ENCODE data around the gene SDK1. TPM values are rescaled to one million over a fixed set of nuclear protein-coding genes. Genes with fewer than 3 reads are reported as not detected.

Gene SDK1
- total RNA-seq, 2 donors from 2014 or later, result 4.8 to 13.2 TPM

DNA sequence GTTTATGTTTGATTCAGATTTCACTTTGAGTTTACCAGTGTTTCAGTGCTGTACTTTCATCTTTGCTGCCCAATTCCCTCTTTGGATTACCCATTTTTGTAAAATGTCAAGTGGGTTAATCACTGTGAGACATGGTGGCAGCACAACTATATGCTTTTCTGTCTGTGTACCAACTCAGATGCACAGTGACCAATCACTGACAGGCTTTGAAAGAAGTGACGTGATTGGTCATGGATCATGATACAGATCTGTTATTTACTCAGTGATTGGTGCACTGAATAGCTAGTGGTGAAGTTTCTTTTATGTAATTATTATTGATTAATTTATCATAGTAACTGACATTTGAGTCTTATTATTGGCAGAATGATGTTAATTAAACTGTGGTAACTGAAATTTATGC is 126.9 kb downstream of the SDK1 start:
- TF ChIP-seq, protein P1, sequence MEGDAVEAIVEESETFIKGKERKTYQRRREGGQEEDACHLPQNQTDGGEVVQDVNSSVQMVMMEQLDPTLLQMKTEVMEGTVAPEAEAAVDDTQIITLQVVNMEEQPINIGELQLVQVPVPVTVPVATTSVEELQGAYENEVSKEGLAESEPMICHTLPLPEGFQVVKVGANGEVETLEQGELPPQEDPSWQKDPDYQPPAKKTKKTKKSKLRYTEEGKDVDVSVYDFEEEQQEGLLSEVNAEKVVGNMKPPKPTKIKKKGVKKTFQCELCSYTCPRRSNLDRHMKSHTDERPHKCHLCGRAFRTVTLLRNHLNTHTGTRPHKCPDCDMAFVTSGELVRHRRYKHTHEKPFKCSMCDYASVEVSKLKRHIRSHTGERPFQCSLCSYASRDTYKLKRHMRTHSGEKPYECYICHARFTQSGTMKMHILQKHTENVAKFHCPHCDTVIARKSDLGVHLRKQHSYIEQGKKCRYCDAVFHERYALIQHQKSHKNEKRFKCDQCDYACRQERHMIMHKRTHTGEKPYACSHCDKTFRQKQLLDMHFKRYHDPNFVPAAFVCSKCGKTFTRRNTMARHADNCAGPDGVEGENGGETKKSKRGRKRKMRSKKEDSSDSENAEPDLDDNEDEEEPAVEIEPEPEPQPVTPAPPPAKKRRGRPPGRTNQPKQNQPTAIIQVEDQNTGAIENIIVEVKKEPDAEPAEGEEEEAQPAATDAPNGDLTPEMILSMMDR (IDR thresholded peaks at IDR 0.05), result no peak
- TF ChIP-seq POLR2AphosphoS5 (IDR thresholded peaks at IDR 0.05), result no peak
- TF ChIP-seq POLR2A (IDR thresholded peaks at IDR 0.05), result no peak
- H3K36me3 ChIP-seq, result no peaks in the 10 kb centered on the region
- no peak overlapping the region for H3K4me3 ChIP-seq
- DNase-seq (ENCODE audit: low spot score), result no peak
- H3K27ac ChIP-seq, result no peak overlapping the region
- intact Hi-C loops (cut with DNase I), result no loop called here
- H3K27me3 ChIP-seq (replicated peaks; ENCODE audit: insufficient read depth), result no peaks in the 10 kb centered on the region
- 100% methylated on average over 1 of the region's 1 CpG for WGBS
- H3K9me3 ChIP-seq, result no peaks in the 10 kb centered on the region
- no peaks in the 10 kb centered on the region for H3K4me1 ChIP-seq (replicated peaks)

DNA sequence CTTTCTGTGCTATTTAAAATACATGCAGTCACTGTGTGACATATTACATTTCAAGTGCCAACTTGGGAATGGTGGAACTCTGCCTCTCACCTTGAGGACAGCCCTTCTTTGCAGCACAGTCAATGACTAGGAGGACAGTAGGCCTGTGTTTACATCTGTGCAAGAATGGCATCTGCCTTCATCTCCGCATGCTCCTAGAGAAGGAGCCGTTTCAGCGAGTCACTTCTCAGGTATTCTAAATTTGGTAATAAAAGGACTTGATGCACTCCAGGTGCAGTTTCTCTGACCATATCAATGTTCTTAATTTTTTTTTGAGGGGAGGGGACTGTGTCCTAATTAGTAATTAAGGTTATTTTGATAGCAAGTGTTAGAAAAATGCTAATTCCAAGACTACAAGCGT is 128.9 kb downstream of the SDK1 start:
- H3K9me3 ChIP-seq, result no peaks in the 10 kb centered on the region

DNA sequence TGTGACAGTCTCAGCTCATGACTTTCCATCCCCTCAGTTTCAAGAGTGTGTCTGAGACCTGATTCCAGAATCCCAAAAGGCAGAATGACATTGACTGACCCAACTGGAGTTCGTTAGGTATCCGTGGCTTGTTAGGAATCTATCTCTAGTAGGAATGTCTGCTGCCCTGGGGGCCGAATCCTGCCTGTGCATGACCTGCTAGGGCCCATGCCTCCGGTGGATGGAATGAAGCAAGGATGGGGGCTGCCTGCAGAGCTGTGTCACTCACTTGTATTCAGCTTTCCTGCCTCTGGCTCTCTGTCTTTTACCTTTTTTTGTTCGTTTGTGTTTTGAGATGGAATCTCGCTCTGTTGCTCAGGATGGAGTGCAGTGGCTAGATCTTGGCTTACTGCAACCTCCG is 129.5 kb downstream of the SDK1 start:
- WGBS, result 82% methylated on average over 7 of the region's 7 CpGs
- Histone ChIP-seq H3K4me1 (replicated peaks) (no peaks in the 10 kb centered on the region), H3K4me3 (no peak overlapping the region), H3K36me3 (no peaks in the 10 kb centered on the region), H3K27me3 (replicated peaks; ENCODE audit: insufficient read depth) (no peaks in the 10 kb centered on the region), H3K9me3 (no peaks in the 10 kb centered on the region), H3K27ac (no peak overlapping the region)
- DNase-seq (ENCODE audit: low spot score), result no peak
- TF ChIP-seq POLR2A (IDR thresholded peaks at IDR 0.05) (no peak), POLR2AphosphoS5 (IDR thresholded peaks at IDR 0.05) (no peak)
- intact Hi-C loops (cut with DNase I), result no loop called here

More for the DNA sequence above, 128.9 kb downstream of the SDK1 start:
- Histone ChIP-seq H3K27ac (no peak overlapping the region), H3K4me1 (replicated peaks) (no peaks in the 10 kb centered on the region), H3K36me3 (no peaks in the 10 kb centered on the region), H3K27me3 (replicated peaks; ENCODE audit: insufficient read depth) (no peaks in the 10 kb centered on the region), H3K4me3 (no peak overlapping the region)
- TF ChIP-seq POLR2A (IDR thresholded peaks at IDR 0.05) (no peak), POLR2AphosphoS5 (IDR thresholded peaks at IDR 0.05) (no peak)
- TF ChIP-seq, protein P1 (IDR thresholded peaks at IDR 0.05), result no peak
- WGBS, result 73% methylated on average over 4 of the region's 4 CpGs
- no peak for DNase-seq (ENCODE audit: low spot score)
- intact Hi-C loops (cut with DNase I), result no loop called here

DNA sequence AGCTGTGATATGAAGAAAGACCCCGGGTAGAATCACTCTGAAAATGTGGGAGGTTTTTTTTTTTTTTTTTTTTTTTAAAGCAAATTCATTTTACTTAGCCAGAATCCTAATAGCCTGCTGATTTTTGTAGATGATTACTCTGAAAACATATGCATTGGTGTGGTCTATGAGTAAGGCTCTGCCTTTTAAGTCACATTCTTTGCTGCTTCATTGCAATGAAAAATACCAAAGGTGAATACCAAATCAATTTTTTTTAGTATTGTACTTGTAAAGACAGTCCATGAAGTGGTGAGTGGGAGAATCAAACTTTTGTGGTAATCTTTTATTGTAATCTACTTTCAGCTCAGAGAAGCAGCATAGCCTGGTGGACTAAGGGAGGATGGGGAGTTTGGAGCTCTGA is 130.3 kb downstream of the SDK1 start:
- intact Hi-C loops (cut with DNase I), result no loop called here
- H3K4me1 ChIP-seq (replicated peaks), result no peaks in the 10 kb centered on the region
- DNase-seq (ENCODE audit: low spot score), result no peak
- WGBS, result 88% methylated on average over 1 of the region's 1 CpG
- H3K27me3 ChIP-seq (replicated peaks; ENCODE audit: insufficient read depth), result no peaks in the 10 kb centered on the region
- no peaks in the 10 kb centered on the region for H3K36me3 ChIP-seq
- TF ChIP-seq, protein P1 (IDR thresholded peaks at IDR 0.05), result no peak
- TF ChIP-seq POLR2A (IDR thresholded peaks at IDR 0.05) (no peak), POLR2AphosphoS5 (IDR thresholded peaks at IDR 0.05) (no peak)
- H3K27ac ChIP-seq, result no peak overlapping the region
- no peaks in the 10 kb centered on the region for H3K9me3 ChIP-seq
- H3K4me3 ChIP-seq, result no peak overlapping the region

DNA sequence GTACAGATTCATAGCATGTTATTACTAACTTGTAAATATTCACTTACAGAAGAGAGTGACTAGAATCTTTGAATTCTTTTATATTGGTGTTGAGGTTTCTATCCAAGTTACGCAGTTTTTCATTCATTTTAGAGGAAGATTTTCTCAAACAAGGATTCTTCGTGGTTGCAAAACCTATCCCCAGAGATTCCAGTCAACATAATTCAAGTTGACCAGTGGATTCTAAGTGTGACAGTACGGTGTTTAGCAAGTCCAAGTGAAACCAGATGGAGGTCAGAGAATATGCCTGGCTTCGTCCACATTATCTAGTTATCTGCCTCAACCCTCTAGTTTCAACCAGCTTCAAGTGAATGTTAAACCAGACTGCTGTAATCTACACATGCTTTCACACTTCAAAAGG is 131.9 kb downstream of the SDK1 start:
- H3K9me3 ChIP-seq, result no peaks in the 10 kb centered on the region
- H3K27ac ChIP-seq, result no peak overlapping the region
- no peak overlapping the region for H3K4me3 ChIP-seq
- H3K4me1 ChIP-seq (replicated peaks), result no peaks in the 10 kb centered on the region
- intact Hi-C loops (cut with DNase I), result no loop called here
- no peak for DNase-seq (ENCODE audit: low spot score)
- no peaks in the 10 kb centered on the region for H3K36me3 ChIP-seq
- no peaks in the 10 kb centered on the region for H3K27me3 ChIP-seq (replicated peaks; ENCODE audit: insufficient read depth)
- WGBS, result 89% methylated on average over 4 of the region's 4 CpGs
- TF ChIP-seq POLR2AphosphoS5 (IDR thresholded peaks at IDR 0.05) (no peak), POLR2A (IDR thresholded peaks at IDR 0.05) (no peak)
- TF ChIP-seq, protein P1 (IDR thresholded peaks at IDR 0.05), result no peak
